ENCODE results near the gene TBC1D3B.

DNA sequence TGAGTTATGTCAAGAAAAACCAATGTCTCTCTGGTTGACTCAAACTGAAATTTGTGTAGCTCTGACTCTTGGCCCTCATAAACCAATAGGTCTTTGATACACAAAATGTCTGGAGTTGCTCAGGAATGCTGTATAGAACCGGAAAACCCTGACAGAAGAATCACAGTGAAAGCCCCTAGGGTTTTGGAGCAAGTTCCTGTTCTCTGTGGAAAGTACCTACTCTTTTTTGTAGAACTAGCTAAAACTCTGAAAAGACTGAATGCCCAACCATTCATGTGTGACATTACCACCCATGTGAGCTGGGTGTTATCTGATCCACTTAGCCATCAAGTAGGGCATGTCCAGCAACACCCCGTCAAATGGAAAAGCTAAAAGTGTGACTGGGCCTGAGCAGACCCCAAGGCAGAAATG is 44.0 kb downstream of the TBC1D3B start:
- TF ChIP-seq, protein P1, sequence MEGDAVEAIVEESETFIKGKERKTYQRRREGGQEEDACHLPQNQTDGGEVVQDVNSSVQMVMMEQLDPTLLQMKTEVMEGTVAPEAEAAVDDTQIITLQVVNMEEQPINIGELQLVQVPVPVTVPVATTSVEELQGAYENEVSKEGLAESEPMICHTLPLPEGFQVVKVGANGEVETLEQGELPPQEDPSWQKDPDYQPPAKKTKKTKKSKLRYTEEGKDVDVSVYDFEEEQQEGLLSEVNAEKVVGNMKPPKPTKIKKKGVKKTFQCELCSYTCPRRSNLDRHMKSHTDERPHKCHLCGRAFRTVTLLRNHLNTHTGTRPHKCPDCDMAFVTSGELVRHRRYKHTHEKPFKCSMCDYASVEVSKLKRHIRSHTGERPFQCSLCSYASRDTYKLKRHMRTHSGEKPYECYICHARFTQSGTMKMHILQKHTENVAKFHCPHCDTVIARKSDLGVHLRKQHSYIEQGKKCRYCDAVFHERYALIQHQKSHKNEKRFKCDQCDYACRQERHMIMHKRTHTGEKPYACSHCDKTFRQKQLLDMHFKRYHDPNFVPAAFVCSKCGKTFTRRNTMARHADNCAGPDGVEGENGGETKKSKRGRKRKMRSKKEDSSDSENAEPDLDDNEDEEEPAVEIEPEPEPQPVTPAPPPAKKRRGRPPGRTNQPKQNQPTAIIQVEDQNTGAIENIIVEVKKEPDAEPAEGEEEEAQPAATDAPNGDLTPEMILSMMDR (IDR thresholded peaks at IDR 0.05): no peak
- TF ChIP-seq POLR2A (IDR thresholded peaks at IDR 0.05): no peak
- TF ChIP-seq POLR2AphosphoS5 (IDR thresholded peaks at IDR 0.05): no peak
